ENCODE results near the gene CADPS2.

DNA sequence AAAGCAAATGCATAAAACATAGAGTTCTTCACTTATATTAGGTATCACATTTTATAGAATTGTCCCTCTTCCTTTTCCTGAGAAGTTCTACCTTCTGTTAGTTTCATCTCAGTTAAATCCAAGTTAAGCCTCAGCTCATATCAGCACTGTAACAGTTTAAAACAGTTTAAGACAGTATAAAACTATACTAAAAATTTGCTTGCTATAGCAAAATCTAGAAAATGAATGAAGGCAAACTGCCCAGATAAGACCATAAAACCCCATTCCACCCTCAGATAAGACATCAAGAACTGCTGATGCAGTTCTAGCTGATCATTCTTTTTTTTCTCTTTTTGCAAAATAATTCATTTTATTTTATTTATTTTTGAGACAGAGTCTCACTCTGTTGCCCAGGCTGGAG, 364.5 kb downstream of the CADPS2 start:
- TF ChIP-seq, protein P1, sequence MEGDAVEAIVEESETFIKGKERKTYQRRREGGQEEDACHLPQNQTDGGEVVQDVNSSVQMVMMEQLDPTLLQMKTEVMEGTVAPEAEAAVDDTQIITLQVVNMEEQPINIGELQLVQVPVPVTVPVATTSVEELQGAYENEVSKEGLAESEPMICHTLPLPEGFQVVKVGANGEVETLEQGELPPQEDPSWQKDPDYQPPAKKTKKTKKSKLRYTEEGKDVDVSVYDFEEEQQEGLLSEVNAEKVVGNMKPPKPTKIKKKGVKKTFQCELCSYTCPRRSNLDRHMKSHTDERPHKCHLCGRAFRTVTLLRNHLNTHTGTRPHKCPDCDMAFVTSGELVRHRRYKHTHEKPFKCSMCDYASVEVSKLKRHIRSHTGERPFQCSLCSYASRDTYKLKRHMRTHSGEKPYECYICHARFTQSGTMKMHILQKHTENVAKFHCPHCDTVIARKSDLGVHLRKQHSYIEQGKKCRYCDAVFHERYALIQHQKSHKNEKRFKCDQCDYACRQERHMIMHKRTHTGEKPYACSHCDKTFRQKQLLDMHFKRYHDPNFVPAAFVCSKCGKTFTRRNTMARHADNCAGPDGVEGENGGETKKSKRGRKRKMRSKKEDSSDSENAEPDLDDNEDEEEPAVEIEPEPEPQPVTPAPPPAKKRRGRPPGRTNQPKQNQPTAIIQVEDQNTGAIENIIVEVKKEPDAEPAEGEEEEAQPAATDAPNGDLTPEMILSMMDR (IDR thresholded peaks at IDR 0.05): no peak
- no peak for TF ChIP-seq POLR2A (IDR thresholded peaks at IDR 0.05)
- no peak for TF ChIP-seq POLR2AphosphoS5 (IDR thresholded peaks at IDR 0.05)
